Activated CD8-positive, alpha-beta memory T cell treated with anti-CD3 and anti-CD28 coated beads, Interleukin-2, amount 10 ng/mL, durations not matched to agents 7 days and 5 days (primary cell): ENCODE data around the gene ACSL6. TPM values are rescaled to one million over a fixed set of nuclear protein-coding genes. Genes with fewer than 3 reads are reported as not detected.
A peak's percentile ranks its signal among the peaks of the same experiment; 100 is the strongest.

ENCODE experiments used
- ATAC-seq: fragments of 150-1000 bp; cut with Tn5 transposase; one replicate; pipeline ENCODE4 v1.10.0; 2021; ENCODE audit warnings: moderate library complexity
- CTCF ChIA-PET: fragments of 350-600 bp; sonication (Branson Sonifier 250); formaldehyde crosslinking; loops from one replicate; lab custom pipeline; 2021; ENCODE audit warnings: antibody characterized with exemption; lab: Charles Lee
- DNase-seq: peaks from one replicate; pipeline ENCODE4 v3.0.0-alpha.2; 2020
- H3K27ac Mint-ChIP-seq: one replicate; pipeline ENCODE4 v1.8.0; 2021; ENCODE audit warnings: mild to moderate bottlenecking, mixed read lengths
- H3K27me3 Mint-ChIP-seq: one replicate; pipeline ENCODE4 v1.8.0; 2021; ENCODE audit warnings: mixed read lengths
- H3K36me3 Mint-ChIP-seq: one replicate; pipeline ENCODE4 v1.8.0; 2021; ENCODE audit warnings: mild to moderate bottlenecking, mixed read lengths
- H3K4me1 Mint-ChIP-seq: one replicate; pipeline ENCODE4 v1.8.0; 2021; ENCODE audit warnings: mixed read lengths
- H3K4me3 Mint-ChIP-seq: one replicate; pipeline ENCODE4 v1.8.0; 2021; ENCODE audit warnings: mild to moderate bottlenecking, moderate library complexity, mixed read lengths
- H3K9me3 Mint-ChIP-seq: one replicate; pipeline ENCODE4 v1.8.0; 2022; ENCODE audit warnings: low read depth, mixed read lengths
- total RNA-seq, 2 experiments: library from RNA; stranded (reverse); gene quantifications; one replicate each; pipeline ENCODE4 v1.2.3, GENCODE V29; 2021

Gene ACSL6
- total RNA-seq, 2 experiments from 2014 or later: 7.0 to 10.9 TPM

DNA sequence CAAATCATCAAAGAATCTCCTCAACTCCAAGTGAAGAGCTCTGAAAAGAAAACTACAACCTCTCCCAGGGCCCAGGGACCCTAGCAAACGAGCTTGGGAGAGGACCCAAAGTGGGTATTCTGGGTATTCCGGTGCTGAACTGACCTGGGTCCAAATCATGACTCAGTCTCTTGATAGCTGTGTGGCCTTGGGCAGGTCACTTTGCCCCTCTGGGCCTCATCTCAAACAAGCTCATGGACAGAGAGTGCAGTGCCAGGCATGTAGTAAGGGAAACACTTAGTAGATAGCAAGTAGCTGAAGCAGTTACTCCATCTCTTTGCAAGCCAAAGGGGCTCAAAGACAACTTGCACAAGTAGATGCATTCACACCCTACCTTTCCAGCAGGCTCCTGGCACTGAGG lies 12.4 kb downstream of the ACSL6 start:
- peaks cover 52% of the 10 kb centered on the region for H3K4me1 Mint-ChIP-seq

DNA sequence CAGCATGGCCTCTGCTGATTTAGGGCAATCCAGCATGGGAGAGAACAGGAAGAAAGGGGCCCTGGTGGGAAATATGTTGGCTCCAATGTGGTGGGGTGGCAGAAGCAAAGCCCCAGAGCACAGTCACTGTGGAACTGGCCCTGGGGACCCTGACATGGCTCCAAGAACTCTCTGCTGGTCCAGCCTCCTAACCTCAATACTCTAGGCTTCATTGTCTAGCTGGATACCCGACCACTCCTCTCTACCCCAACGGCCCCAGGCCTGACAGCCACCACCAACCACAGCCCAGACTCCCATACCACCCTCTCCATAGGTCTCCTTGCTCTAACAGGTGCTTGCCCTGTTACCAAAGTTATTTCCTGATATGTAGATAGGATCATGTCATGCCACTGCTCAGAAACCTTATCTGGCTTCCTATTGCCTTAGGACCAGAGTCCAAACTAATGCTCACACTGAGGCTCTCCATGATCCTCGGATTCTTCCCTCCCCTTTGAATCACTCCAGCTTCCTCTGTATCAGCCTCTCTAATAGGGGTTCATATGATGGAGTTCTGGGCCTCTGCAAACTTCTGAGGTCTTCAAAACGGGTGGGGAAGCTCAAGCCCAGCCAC lies 12.9 kb downstream of the ACSL6 start:
- Mint-ChIP-seq H3K36me3 (no peaks in the 10 kb centered on the region), H3K9me3 (no peaks in the 10 kb centered on the region), H3K27ac (no peak overlapping the region), H3K4me3 (no peak overlapping the region), H3K27me3 (no peaks in the 10 kb centered on the region), H3K4me1 (peaks cover 52% of the 10 kb centered on the region)
- ATAC-seq (no peak), DNase-seq (no peak)
- CTCF ChIA-PET: interaction anchor here (1.3 to 1.8 kb wide), 3 partner anchors 9 to 59 kb away, joined by 4 to 13 read pairs (median 5); no protein-coding TSS in a partner anchor

More for the DNA sequence above, 12.4 kb downstream of the ACSL6 start:
- Mint-ChIP-seq H3K36me3 (no peaks in the 10 kb centered on the region), H3K9me3 (no peaks in the 10 kb centered on the region), H3K27me3 (no peaks in the 10 kb centered on the region), H3K4me3 (no peak overlapping the region), H3K27ac (no peak overlapping the region)
- CTCF ChIA-PET: interaction anchor here (1.3 to 1.8 kb wide), 3 partner anchors 8 to 59 kb away, joined by 4 to 13 read pairs (median 5); no protein-coding TSS in a partner anchor
- DNase-seq (no peak), ATAC-seq (no peak)

DNA sequence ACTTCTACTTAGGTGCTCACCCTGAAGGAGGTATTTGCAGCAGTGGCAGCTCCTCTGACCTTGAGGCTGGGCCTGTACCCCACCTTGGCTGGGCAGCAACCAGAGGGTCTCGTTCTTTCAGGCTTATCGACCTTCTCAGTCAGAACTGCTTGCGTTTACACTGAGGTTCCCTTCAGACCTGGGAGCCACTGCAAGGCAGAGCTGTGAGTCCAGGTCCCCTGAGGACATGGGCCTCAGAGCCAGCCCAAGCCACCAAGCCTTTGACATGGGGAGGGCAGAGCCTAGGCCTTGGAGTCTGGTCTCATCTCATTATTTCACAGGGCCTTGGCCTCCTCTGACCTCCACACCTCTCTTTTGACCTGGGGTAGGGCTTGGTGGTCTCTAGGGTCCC lies 13.7 kb downstream of the ACSL6 start:
- Mint-ChIP-seq H3K4me3 (no peak overlapping the region), H3K9me3 (no peaks in the 10 kb centered on the region), H3K27ac (no peak overlapping the region), H3K36me3 (no peaks in the 10 kb centered on the region), H3K4me1 (peaks cover 50% of the 10 kb centered on the region), H3K27me3 (peaks cover 3% of the 10 kb centered on the region)
- DNase-seq (no peak), ATAC-seq (no peak)
- CTCF ChIA-PET: interaction anchor here (0.7 kb wide), 1 partner anchor 10 kb away, joined by 3 read pairs; no protein-coding TSS in a partner anchor

DNA sequence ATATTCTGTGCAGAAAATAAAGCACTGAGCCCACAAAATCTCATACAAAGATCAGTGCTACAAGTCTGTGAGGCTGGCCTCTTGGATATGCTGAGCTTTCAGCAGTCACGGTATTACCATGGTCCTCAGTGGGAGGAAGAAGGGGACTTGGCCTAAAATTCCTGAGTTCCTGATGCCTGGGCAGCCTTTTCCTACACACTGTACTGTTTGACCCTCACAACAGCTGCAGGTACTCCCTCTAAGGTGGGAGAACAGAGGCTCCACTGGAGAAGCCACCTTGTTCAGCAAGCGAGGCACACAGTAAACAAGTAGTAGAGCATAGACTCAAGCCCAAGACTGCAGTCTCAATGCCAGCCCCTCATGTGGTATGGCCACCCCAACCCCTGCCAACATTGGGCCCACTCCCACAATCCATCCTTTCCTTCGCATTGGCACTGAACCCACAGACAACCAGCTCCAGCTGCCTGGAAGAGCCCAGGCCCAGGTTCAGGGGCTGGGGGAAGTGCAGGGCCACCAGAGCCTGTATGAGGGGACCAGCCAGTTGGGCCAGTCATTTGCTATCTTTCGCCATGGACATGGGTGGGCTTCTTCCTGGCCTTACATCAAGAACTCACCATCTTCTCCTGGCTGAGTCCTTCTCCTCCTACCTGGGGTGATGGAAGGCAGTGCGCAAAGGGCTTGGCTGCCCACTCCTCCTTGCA lies 14.3 kb downstream of the ACSL6 start:
- Mint-ChIP-seq H3K4me1 (peaks cover 45% of the 10 kb centered on the region), H3K9me3 (no peaks in the 10 kb centered on the region), H3K4me3 (no peak overlapping the region), H3K27ac (no peak overlapping the region), H3K36me3 (no peaks in the 10 kb centered on the region), H3K27me3 (peaks cover 3% of the 10 kb centered on the region)
- no peak for DNase-seq
- CTCF ChIA-PET: interaction anchor here (0.7 to 1.5 kb wide), 5 partner anchors 8 to 408 kb away, joined by 3 to 5 read pairs (median 3); no protein-coding TSS in a partner anchor
- no peak for ATAC-seq

DNA sequence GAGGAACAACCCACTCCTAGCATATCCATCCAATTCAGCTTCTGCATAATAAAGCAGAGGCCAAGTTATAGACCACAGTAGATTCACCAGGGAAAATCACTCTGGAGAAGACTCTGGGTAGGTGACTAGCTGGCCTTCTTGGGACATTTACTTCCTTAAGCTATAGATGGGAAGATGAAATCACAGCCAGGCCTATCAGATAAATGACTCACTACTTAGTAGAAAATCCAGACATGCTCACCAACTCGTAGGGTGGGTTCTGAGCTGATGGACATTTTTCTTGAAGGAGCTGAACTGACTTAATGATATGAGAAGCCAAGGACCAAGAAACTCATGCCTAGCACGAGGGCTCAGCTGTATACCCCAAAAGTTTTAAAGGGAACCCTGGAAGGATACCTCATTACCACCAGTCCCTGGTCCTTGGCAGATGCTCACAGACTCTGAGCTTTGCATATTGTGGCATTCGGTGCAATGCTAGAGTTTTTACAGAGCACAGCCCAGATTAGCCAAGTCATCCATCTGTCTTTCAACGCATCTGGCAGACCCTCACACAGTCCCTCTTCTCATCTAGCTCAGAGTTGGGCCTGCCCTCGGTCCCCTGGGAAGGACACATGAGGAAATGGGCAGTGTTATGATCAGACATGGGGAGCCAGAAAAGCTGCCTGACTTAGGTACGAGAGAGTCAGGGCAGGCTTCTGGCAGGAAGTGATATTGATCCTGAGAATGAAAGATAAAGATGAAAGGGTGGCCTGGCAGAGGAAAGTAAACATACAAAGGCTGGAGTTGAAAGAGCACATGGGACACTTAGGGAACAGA lies 15.0 kb downstream of the ACSL6 start:
- Mint-ChIP-seq H3K4me3 (no peak overlapping the region), H3K9me3 (no peaks in the 10 kb centered on the region), H3K36me3 (no peaks in the 10 kb centered on the region), H3K27ac (peak overlapping the region; percentile 14), H3K4me1 (peaks cover 39% of the 10 kb centered on the region), H3K27me3 (peaks cover 3% of the 10 kb centered on the region)
- no peak for DNase-seq
- CTCF ChIA-PET: interaction anchor here (0.8 to 1.5 kb wide), 7 partner anchors 9 to 407 kb away, joined by 3 to 5 read pairs (median 3); no protein-coding TSS in a partner anchor
- ATAC-seq: no peak

DNA sequence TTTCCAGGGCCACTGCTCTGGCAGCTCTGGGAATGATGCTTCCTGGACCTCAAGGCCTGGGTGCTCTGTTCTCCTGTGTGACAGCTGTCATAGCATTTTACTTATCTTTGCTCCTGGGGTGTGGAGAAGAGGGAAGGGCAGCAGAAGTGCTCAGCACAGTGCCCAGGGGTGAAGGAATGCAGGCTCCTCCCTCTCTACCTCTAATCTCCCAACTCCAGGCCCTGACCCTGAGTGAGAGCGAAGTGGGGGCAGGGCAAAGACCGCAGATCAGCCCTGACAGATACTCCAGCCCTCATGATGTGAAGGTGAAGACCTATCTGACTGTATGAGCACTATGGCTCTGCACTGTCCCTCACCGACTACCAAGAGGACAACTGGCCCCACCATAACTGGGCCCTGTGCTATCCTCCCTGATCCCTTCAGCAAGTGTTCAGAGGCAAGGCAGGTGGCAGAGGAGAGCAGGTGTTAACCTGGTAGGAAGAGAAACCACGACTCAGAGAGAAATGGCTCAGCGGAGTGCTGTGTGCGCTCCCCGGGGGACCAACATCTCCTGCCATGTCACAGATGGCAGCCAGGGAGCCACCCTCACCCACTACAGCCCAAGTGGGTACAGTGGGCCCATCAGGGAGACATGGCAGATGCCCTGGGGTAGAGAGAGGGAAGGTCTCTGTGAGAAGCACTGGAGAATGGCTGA lies 16.8 kb downstream of the ACSL6 start:
- Mint-ChIP-seq H3K27me3 (peaks cover 3% of the 10 kb centered on the region), H3K4me3 (no peak overlapping the region), H3K9me3 (no peaks in the 10 kb centered on the region), H3K36me3 (no peaks in the 10 kb centered on the region), H3K4me1 (peaks cover 22% of the 10 kb centered on the region), H3K27ac (no peak overlapping the region)
- DNase-seq (no peak), ATAC-seq (no peak)
- CTCF ChIA-PET: no interaction called here

DNA sequence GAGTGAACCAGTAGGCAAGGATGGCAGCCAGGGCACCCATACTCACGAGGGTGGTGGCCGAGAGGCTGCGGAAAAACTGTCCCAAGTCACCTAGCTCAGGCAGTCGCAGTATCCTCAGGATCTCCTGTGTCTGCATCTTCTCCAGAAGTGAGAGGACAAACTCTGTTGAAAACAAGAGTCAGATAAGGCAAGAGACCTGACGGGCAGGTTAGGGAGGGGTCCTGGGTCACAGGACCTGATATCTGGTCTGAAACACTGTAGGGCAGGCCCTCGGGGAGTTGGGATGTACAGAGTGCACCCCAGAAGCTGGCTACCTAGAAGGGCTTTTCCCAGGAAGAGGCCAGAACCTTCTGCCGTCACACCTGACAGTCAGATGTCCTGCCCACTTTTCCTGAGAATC lies 17.4 kb downstream of the ACSL6 start:
- CTCF ChIA-PET: interaction anchor here (1.0 to 4.5 kb wide), 2 partner anchors 12 to 405 kb away, joined by 3 to 18 read pairs; no protein-coding TSS in a partner anchor

DNA sequence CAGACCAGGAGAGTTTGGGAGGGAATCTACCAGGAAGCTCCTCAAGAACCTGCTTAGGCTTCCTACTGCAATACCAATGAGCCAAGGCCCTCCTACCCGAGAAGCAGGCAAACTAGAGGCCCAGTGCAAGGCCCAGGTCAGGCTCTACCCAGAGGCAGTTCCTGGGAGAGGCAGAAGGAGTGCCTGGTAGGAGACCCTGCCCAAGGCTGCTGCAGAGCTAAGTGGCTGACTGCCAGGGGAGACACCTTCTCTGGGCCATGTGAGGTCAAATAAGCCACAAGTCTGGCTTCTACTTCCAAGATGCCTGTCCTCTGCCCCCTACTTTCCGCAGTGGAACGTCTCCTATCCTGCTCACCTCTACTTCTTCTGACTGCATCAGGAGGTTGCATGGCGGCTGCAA lies 17.8 kb downstream of the ACSL6 start:
- CTCF ChIA-PET: interaction anchor here (1.0 to 4.5 kb wide), 2 partner anchors 13 to 404 kb away, joined by 3 to 18 read pairs; no protein-coding TSS in a partner anchor
- no peaks in the 10 kb centered on the region for H3K36me3 Mint-ChIP-seq
- ATAC-seq (no peak), DNase-seq (no peak)
- H3K27me3 Mint-ChIP-seq: peaks cover 3% of the 10 kb centered on the region
- H3K27ac Mint-ChIP-seq: no peak overlapping the region
- no peaks in the 10 kb centered on the region for H3K9me3 Mint-ChIP-seq
- H3K4me1 Mint-ChIP-seq: peaks cover 17% of the 10 kb centered on the region
- H3K4me3 Mint-ChIP-seq: no peak overlapping the region

More for the DNA sequence above, 17.4 kb downstream of the ACSL6 start:
- Mint-ChIP-seq H3K9me3 (no peaks in the 10 kb centered on the region), H3K36me3 (no peaks in the 10 kb centered on the region), H3K4me3 (no peak overlapping the region), H3K27ac (no peak overlapping the region), H3K27me3 (peaks cover 3% of the 10 kb centered on the region), H3K4me1 (peaks cover 20% of the 10 kb centered on the region)
- DNase-seq (no peak), ATAC-seq (no peak)

DNA sequence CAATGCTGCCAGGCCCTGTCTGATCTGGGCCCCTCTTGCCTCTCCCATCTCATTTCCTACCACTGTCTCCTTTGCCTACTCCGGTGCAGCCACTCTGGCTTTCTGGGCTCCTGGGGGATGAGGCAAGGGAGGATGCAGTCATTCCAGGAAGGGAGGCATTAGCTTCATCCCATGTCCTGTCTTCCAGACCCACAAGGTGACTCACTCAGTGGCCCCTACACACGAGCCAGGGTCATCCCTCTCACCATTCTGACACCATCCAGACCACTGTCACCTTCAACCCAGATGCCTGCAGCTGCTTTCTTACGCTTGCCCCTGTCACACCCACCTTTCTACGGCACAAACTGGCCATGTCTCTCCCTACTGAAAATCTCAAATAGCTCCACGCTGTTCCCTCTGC lies 19.1 kb downstream of the ACSL6 start:
- no peak overlapping the region for H3K27ac Mint-ChIP-seq

DNA sequence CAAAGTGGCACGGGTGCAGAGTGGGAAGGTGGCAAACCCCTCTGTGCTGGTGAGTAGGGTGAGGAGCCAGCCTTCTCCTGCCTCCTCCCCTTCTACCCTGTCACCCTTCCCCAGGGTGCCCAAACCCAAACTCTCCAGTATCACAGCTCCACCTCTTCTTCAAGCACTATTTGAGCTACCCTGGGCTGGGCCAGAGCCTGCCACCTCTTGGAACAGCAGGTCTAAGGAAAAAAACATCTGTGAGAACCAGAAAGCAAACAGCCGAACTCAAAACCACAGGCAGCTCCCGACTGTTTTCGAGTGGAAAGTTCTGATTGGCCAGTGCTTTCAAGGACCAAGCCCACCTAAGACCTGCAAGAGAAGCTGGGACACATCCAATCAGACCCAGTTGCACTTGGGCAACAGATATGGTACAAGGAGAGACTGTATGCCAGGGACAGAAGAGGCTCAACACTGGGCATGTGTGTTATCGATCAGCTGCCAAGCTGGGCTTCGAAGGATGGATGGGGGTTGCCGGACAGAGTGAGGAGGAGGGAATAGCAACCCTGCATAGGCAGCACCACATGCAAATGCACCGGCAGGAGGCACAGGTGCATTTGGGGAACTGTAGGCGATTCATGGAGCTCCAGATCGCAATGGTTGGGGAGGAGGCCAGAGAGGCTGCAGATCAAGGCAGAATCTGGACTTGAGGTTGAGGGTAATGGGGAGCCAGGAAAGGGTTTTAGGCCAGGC lies 19.7 kb downstream of the ACSL6 start:
- H3K4me1 Mint-ChIP-seq: peaks cover 5% of the 10 kb centered on the region
- H3K27me3 Mint-ChIP-seq: peaks cover 3% of the 10 kb centered on the region
- no peak for ATAC-seq
- CTCF ChIA-PET: interaction anchor here (1.1 to 4.5 kb wide), 2 partner anchors 15 to 569 kb away, joined by 3 to 18 read pairs; no protein-coding TSS in a partner anchor
- no peak overlapping the region for H3K4me3 Mint-ChIP-seq
- no peaks in the 10 kb centered on the region for H3K9me3 Mint-ChIP-seq
- H3K36me3 Mint-ChIP-seq: no peaks in the 10 kb centered on the region
- H3K27ac Mint-ChIP-seq: no peak overlapping the region
- no peak for DNase-seq

More for the DNA sequence above, 19.1 kb downstream of the ACSL6 start:
- Mint-ChIP-seq H3K36me3 (no peaks in the 10 kb centered on the region), H3K4me1 (peaks cover 11% of the 10 kb centered on the region), H3K27me3 (peaks cover 3% of the 10 kb centered on the region), H3K9me3 (no peaks in the 10 kb centered on the region), H3K4me3 (no peak overlapping the region)
- DNase-seq (no peak), ATAC-seq (no peak)
- CTCF ChIA-PET: interaction anchor here (1.1 to 4.5 kb wide), 2 partner anchors 14 to 570 kb away, joined by 3 to 18 read pairs; no protein-coding TSS in a partner anchor

DNA sequence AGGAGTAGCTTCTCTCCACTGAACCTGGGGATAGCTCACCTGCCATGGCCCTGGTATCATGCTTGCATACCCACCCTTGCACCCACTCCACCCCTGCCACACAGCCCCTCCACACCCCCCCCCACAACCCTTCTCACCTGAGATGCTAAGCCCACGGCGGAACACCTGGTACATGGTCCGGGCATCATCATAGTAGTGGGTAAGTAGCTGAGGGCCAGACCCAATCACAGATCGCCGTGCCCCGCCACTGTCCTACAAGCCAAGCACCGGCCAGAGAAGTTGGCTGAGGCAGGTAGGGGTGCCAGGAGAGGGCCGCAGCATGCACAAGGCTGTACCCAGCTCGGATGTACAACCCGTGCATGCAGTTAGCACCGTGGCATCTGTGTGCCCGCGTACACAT lies 20.7 kb downstream of the ACSL6 start:
- no peaks in the 10 kb centered on the region for H3K36me3 Mint-ChIP-seq

DNA sequence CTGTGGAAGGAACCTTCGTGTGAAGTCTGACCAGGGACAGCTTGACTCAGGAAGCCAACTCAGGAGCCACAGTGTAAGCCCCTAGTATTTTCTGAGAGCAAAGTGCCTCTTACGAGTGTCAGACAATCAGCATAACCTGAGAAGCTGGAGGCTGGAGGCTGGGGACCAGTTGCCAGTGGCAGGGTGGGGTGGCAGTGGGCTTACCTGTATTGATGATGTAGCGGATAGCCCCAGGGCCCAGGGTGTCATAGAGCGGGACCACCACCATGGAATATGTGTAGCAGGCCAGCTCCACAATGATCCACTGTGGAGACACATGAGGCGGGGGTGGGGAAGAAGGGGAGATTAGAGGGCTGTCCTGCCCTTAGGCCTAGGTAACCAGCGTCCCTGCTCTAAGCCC lies 22.9 kb downstream of the ACSL6 start:
- no peaks in the 10 kb centered on the region for H3K9me3 Mint-ChIP-seq
- peaks cover 3% of the 10 kb centered on the region for H3K27me3 Mint-ChIP-seq
- H3K4me1 Mint-ChIP-seq: peaks cover 4% of the 10 kb centered on the region
- no peak overlapping the region for H3K4me3 Mint-ChIP-seq
- DNase-seq: no peak
- no peaks in the 10 kb centered on the region for H3K36me3 Mint-ChIP-seq
- no peak for ATAC-seq
- no peak overlapping the region for H3K27ac Mint-ChIP-seq
- CTCF ChIA-PET: no interaction called here

More for the DNA sequence above, 20.7 kb downstream of the ACSL6 start:
- H3K4me3 Mint-ChIP-seq: no peak overlapping the region
- ATAC-seq: no peak
- peaks cover 3% of the 10 kb centered on the region for H3K27me3 Mint-ChIP-seq
- CTCF ChIA-PET: interaction anchor here (4.5 kb wide), 1 partner anchor 16 kb away, joined by 18 read pairs; no protein-coding TSS in a partner anchor
- H3K4me1 Mint-ChIP-seq: no peaks in the 10 kb centered on the region
- DNase-seq: no peak
- no peaks in the 10 kb centered on the region for H3K9me3 Mint-ChIP-seq
- H3K27ac Mint-ChIP-seq: no peak overlapping the region
